HepG2 (cell line): ENCODE data around the gene NOXA1. TPM values are rescaled to one million over a fixed set of nuclear protein-coding genes. Genes with fewer than 3 reads are reported as not detected.
A peak's percentile ranks its signal among the peaks of the same experiment; 100 is the strongest.

ENCODE experiments used
- CENPX ChIP-seq: sonication (generic); formaldehyde crosslinking; IDR thresholded peaks from 2 replicates; pipeline ENCODE4 v1.9.0; 2021; ENCODE audit warnings: mild to moderate bottlenecking, missing genetic modification reagents, moderate library complexity
- DNMT3B ChIP-seq: conservative IDR thresholded peaks from 2 replicates; pipeline ENCODE4 v1.6.1; 2016; ENCODE audit warnings: missing biosample characterization, control low read depth
- E2F1 ChIP-seq: sonication (generic); formaldehyde crosslinking; IDR thresholded peaks from 2 replicates; pipeline ENCODE4 v1.5.0; 2020; ENCODE audit warnings: missing genetic modification reagents
- FIP1L1 ChIP-seq: fragments of 200-400 bp; formaldehyde crosslinking; IDR thresholded peaks from 2 replicates; pipeline ENCODE4 v1.6.1; 2018; ENCODE audit warnings: low read depth, mild to moderate bottlenecking, low read length, moderate library complexity, borderline replicate concordance; ENCODE audit not compliant: insufficient read depth
- GFI1 ChIP-seq: sonication (generic); formaldehyde crosslinking; IDR thresholded peaks from 2 replicates; pipeline ENCODE4 v1.5.0; 2020; ENCODE audit warnings: missing genetic modification reagents, mild to moderate bottlenecking, borderline replicate concordance
- HNRNPLL ChIP-seq: fragments of 200-400 bp; formaldehyde crosslinking; IDR thresholded peaks from 2 replicates; pipeline ENCODE4 v1.6.1; 2017; ENCODE audit warnings: mild to moderate bottlenecking, low read depth, low read length; ENCODE audit not compliant: poor library complexity, severe bottlenecking
- IKZF1 ChIP-seq: fragments of 450-650 bp; IDR thresholded peaks from 2 replicates; pipeline ENCODE4 v1.7.1; 2016
- JARID2 ChIP-seq: sonication (generic); formaldehyde crosslinking; IDR thresholded peaks from 2 replicates; pipeline ENCODE4 v1.8.1; 2023; ENCODE audit warnings: missing genetic modification reagents, inconsistent platforms; ENCODE audit not compliant: insufficient replicate concordance
- MAF1 ChIP-seq: sonication (generic); formaldehyde crosslinking; IDR thresholded peaks from 2 replicates; pipeline ENCODE4 v1.5.0; 2020; ENCODE audit warnings: missing genetic modification reagents, borderline replicate concordance
- NKX3-1 ChIP-seq: sonication (generic); formaldehyde crosslinking; IDR thresholded peaks from 2 replicates; pipeline ENCODE4 v1.5.0; 2020; ENCODE audit warnings: missing genetic modification reagents
- PLSCR1 ChIP-seq: sonication (generic); formaldehyde crosslinking; IDR thresholded peaks from 2 replicates; pipeline ENCODE4 v1.5.0; 2020; ENCODE audit warnings: missing genetic modification reagents, mild to moderate bottlenecking, borderline replicate concordance
- PPARG ChIP-seq: conservative IDR thresholded peaks from 2 replicates; pipeline ENCODE4 v1.6.1; 2016; ENCODE audit warnings: missing biosample characterization, missing genetic modification reagents
- SKI ChIP-seq: fragments of 450-650 bp; IDR thresholded peaks from one replicate; pipeline ENCODE4 v1.6.1; 2018; ENCODE audit warnings: mild to moderate bottlenecking; ENCODE audit not compliant: partially characterized antibody
- SNAI1 ChIP-seq: sonication (generic); formaldehyde crosslinking; IDR thresholded peaks from 2 replicates; pipeline ENCODE4 v1.5.0; 2020; ENCODE audit warnings: mild to moderate bottlenecking, missing genetic modification reagents, borderline replicate concordance
- ZBTB46 ChIP-seq: sonication (generic); formaldehyde crosslinking; IDR thresholded peaks from 2 replicates; pipeline ENCODE4 v1.4.0; 2020; ENCODE audit warnings: mild to moderate bottlenecking, missing genetic modification reagents, borderline replicate concordance
- ZNF10 ChIP-seq: sonication (generic); formaldehyde crosslinking; IDR thresholded peaks from 2 replicates; pipeline ENCODE4 v1.4.0; 2020; ENCODE audit warnings: mild to moderate bottlenecking, low read depth, missing genetic modification reagents, borderline replicate concordance
- ZNF101 ChIP-seq: sonication (generic); formaldehyde crosslinking; IDR thresholded peaks from 2 replicates; pipeline ENCODE4 v1.4.0; 2020; ENCODE audit warnings: mild to moderate bottlenecking, low read depth, missing genetic modification reagents, borderline replicate concordance
- ZNF362 ChIP-seq: sonication (generic); formaldehyde crosslinking; IDR thresholded peaks from 2 replicates; pipeline ENCODE4 v1.4.0; 2020; ENCODE audit warnings: missing genetic modification reagents, mild to moderate bottlenecking, borderline replicate concordance
- ZNF383 ChIP-seq: sonication (generic); formaldehyde crosslinking; IDR thresholded peaks from 2 replicates; pipeline ENCODE4 v1.4.0; 2020; ENCODE audit warnings: missing genetic modification reagents, mild to moderate bottlenecking, borderline replicate concordance
- ZNF552 ChIP-seq: sonication (generic); formaldehyde crosslinking; IDR thresholded peaks from 2 replicates; pipeline ENCODE4 v1.9.0; 2022; ENCODE audit warnings: missing genetic modification reagents, mild to moderate bottlenecking, borderline replicate concordance
- ZNF780A ChIP-seq: sonication (generic); formaldehyde crosslinking; IDR thresholded peaks from 2 replicates; pipeline ENCODE4 v1.8.0; 2022; ENCODE audit warnings: mild to moderate bottlenecking, missing genetic modification reagents, moderate library complexity
- polyA plus RNA-seq, 8 experiments: library from polyadenylated mRNA; depleted of rRNA in 3 of 8; stranded (reverse) in 7 of 8; unstranded in 1 of 8; fragments of >200 nt; fragmentation: Illumina TruSeq in 4 of 8; extraction: Trizol in 4 of 8; gene quantifications; 2 replicates each; pipeline versions ENCODE4 v1.2.1 to v1.2.3, GENCODE V29; 2011 to 2016; ENCODE audit warnings: low read depth in 4 of 8, missing spikeins in 1 of 8, mixed read lengths in 1 of 8; ENCODE audit not compliant: insufficient read depth in 1 of 8
- total RNA-seq, 5 experiments: library from RNA; depleted of rRNA; stranded (reverse); fragments of >200 nt; fragmentation: Illumina TruSeq; extraction: Trizol; gene quantifications; 2 replicates each; pipeline ENCODE4 v1.2.3, GENCODE V29; 2016; ENCODE audit warnings: low read depth in 1 of 5
- TF ChIP-seq, protein P1 (sequence below): IDR thresholded peaks from 2 replicates; pipeline ENCODE4 v1.6.1; 2016; ENCODE audit warnings: mild to moderate bottlenecking

Gene NOXA1
- total and polyA plus RNA-seq, 2 of the 13 experiments (the other 11 are each of a cell fraction or from before 2014, with no cell fraction given): 0.78 to 1.2 TPM

DNA sequence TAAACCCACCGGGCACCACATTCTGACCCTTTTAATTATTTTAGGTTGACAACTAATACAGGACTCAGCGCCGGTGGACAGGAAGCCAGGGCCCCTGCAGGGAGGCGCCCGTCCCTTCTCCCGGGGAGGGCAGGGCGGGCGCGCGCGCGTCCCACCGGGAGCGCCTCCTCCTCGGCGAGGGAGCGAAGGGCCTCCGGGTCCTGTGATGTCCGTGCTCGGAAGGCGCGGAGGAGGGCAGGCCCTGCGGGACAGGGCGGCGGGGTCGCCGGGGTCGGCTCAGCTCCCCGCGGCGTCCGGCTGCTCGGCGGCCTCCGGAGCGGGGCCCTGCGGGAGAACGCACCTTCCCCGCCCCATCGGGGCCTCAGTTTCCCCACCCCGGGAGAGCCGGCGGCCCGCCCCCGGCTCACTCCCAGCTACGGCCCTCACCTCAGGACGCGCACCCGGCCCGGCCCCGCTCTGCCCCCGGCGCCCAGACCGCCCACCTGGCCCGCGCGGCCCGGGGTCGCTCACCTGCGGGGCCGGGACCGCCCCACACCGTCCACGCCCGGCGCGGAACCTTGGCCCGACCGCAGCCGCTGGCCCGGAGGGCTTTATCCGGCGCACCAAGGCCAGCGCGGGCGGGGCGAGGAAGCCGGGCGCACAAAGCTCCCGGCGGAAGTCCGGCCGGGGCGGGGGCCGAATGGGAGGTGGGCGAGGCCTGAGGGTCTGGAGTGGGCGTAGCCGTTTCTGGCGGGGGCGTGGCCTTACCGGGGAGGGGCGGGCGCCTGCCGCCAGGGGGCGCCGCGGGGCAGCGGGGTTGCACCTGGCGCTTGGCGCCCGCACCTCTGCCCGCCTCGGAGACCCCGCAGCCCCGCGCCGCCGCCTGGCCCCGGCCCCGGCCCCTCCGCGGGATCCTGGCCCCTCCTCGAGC lies at the start of gene NOXA1, which contains the start of gene EXD3 (continued):
- TF ChIP-seq ZBTB46 (no peak), SKI (peak; percentile 34), ZNF101 (CRISPR knock-in tag) (no peak), PPARG (CRISPR knock-in tag) (no peak), ZNF362 (CRISPR knock-in tag) (no peak; the same call in 1 of the 2 replicates), DNMT3B (CRISPR knock-in tag) (no peak), IKZF1 (no peak), NKX3-1 (CRISPR knock-in tag) (no peak), MAF1 (no peak), HNRNPLL (peak; percentile 43), CENPX (CRISPR knock-in tag) (no peak), ZNF780A (CRISPR knock-in tag) (no peak), E2F1 (peak; percentile 64; the same call in 1 of the 2 replicates), ZNF10 (CRISPR knock-in tag) (no peak), ZNF383 (no peak), SNAI1 (no peak), GFI1 (CRISPR knock-in tag) (peak; percentile 24; the same call in 1 of the 2 replicates), ZNF552 (no peak), FIP1L1 (no peak), PLSCR1 (CRISPR knock-in tag) (no peak), JARID2 (CRISPR knock-in tag) (no peak)
- TF ChIP-seq, protein P1, sequence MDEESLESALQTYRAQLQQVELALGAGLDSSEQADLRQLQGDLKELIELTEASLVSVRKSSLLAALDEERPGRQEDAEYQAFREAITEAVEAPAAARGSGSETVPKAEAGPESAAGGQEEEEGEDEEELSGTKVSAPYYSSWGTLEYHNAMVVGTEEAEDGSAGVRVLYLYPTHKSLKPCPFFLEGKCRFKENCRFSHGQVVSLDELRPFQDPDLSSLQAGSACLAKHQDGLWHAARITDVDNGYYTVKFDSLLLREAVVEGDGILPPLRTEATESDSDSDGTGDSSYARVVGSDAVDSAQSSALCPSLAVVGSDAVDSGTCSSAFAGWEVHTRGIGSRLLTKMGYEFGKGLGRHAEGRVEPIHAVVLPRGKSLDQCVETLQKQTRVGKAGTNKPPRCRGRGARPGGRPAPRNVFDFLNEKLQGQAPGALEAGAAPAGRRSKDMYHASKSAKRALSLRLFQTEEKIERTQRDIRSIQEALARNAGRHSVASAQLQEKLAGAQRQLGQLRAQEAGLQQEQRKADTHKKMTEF: peak; percentile 47; the same call in 1 of the 2 replicates
